ENCODE measurements around the gene NECTIN1. TPM values are rescaled to one million over a fixed set of nuclear protein-coding genes. Genes with fewer than 3 reads are reported as not detected.
A peak's percentile ranks its signal among the peaks of the same experiment; 100 is the strongest.

Gene NECTIN1
- total and polyA plus RNA-seq, 5 donors, result 5.2 to 14.5 (median 8.1) TPM

GRCh38 chr11:119619665-119620064 is 109.3 kb downstream of the NECTIN1 start:
- Histone ChIP-seq H3K27ac (ENCODE audit: low read length) (no peak overlapping the region), H3K4me1 (ENCODE audit: control insufficient read depth, insufficient read depth, low read length) (no peaks in the 10 kb centered on the region), H3K9me3 (ENCODE audit: control insufficient read depth, low read length) (no peaks in the 10 kb centered on the region), H3K4me3 (ENCODE audit: low read length) (no peak overlapping the region), H3K27me3 (ENCODE audit: control insufficient read depth, insufficient read depth) (no peaks in the 10 kb centered on the region)
- WGBS, result 67% methylated on average over 3 of the region's 3 CpGs
- DNase-seq (no peak), ATAC-seq (no peak)
- intact Hi-C loops (cut with DNase I), result no loop called here

- WGBS, result 47% methylated on average over 8 of the region's 8 CpGs
- no peak overlapping the region for H3K4me3 ChIP-seq (ENCODE audit: low read length)
- ATAC-seq (no peak), DNase-seq (peak in 2 of 3 donors; percentile 33 to 68)
- H3K27me3 ChIP-seq (ENCODE audit: control insufficient read depth, insufficient read depth), result no peaks in the 10 kb centered on the region
- no peaks in the 10 kb centered on the region for H3K4me1 ChIP-seq (ENCODE audit: control insufficient read depth, insufficient read depth, low read length)
- no peak overlapping the region for H3K27ac ChIP-seq (ENCODE audit: low read length)
- H3K9me3 ChIP-seq (ENCODE audit: control insufficient read depth, low read length), result no peaks in the 10 kb centered on the region
- intact Hi-C loops (cut with DNase I), result no loop called here
These were observed 110.6 kb downstream of the NECTIN1 start for GRCh38 chr11:119618208-119618909.

DNA sequence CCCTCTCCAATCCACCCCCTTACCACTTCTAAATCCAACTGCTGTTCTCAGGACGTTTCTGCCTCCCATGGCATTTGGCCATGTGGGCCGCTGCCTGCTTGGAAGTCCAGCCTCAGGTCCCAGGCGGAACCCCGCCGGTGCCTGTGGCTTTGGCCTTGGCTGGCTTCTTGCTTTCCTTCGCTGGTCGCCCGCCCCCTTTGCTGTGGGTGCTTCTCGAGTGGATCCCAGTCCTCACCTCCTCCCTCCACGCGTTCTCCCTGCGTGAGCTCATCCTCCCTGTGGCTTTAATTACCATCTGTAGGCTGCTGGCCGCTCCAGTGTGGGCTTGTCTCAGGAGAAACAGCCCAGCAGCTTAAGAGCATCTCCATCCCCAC is 111.7 kb downstream of the NECTIN1 start:
- H3K4me1 ChIP-seq (ENCODE audit: control insufficient read depth, insufficient read depth, low read length), result no peaks in the 10 kb centered on the region
- H3K27ac ChIP-seq (ENCODE audit: low read length), result no peak overlapping the region
- H3K9me3 ChIP-seq (ENCODE audit: control insufficient read depth, low read length), result no peaks in the 10 kb centered on the region
- H3K4me3 ChIP-seq (ENCODE audit: low read length), result no peak overlapping the region
- DNase-seq, result peak in 1 of 3 donors; percentile 60
- WGBS, result 60% methylated on average over 13 of the region's 13 CpGs
- intact Hi-C loops (cut with DNase I), result no loop called here
- H3K27me3 ChIP-seq (ENCODE audit: control insufficient read depth, insufficient read depth), result no peaks in the 10 kb centered on the region
- ATAC-seq, result no peak

DNA sequence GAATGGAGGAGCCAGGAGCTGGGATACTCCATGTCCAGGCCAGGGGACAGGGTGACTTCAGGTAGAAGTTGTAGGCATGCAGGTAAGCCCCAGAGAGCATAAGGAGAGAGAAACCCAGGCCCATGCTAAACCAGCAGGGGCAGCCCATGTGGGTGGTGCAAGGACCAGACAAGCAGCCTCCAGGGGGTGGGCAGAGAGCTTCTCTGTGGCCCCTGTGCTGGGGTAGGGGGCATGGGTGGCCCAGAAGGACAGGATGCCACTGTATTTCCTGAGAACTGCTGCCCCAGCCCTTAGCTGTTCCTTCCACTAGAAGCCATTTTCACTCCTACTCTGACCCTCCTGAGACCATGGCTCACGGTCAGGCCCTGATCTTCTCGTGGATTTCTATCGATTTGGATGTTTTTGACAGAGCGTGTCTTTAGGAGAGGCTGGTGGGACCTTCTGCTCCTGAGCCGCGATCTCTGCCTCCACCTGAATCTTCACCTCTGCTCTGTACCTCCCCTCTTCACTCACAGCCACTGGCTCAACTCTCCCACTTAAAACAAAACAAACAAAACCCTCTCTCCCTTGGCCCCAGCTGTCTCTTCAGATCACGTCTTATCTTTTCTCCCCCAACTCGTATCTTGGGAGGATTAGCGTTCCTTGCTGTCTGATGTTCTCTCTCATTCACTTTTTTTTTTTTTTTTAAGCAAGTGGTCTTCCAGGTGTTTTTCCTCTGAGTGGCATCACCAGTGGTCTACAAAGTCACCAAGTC is 112.2 kb downstream of the NECTIN1 start:
- Histone ChIP-seq H3K4me1 (ENCODE audit: control insufficient read depth, insufficient read depth, low read length) (no peaks in the 10 kb centered on the region), H3K4me3 (ENCODE audit: low read length) (no peak overlapping the region), H3K27ac (ENCODE audit: low read length) (no peak overlapping the region), H3K27me3 (ENCODE audit: control insufficient read depth, insufficient read depth) (no peaks in the 10 kb centered on the region), H3K9me3 (ENCODE audit: control insufficient read depth, low read length) (no peaks in the 10 kb centered on the region)
- 56% methylated on average over 9 of the region's 9 CpGs for WGBS
- intact Hi-C loops (cut with DNase I), result no loop called here
- DNase-seq (no peak), ATAC-seq (no peak)

GRCh38 chr11:119615882-119616196 is 113.2 kb downstream of the NECTIN1 start:
- Histone ChIP-seq H3K4me1 (ENCODE audit: control insufficient read depth, insufficient read depth, low read length) (no peaks in the 10 kb centered on the region), H3K27ac (ENCODE audit: low read length) (no peak overlapping the region), H3K4me3 (ENCODE audit: low read length) (no peak overlapping the region), H3K27me3 (ENCODE audit: control insufficient read depth, insufficient read depth) (no peaks in the 10 kb centered on the region), H3K9me3 (ENCODE audit: control insufficient read depth, low read length) (no peaks in the 10 kb centered on the region)
- DNase-seq (no peak), ATAC-seq (no peak)
- intact Hi-C loops (cut with DNase I), result no loop called here

- H3K9me3 ChIP-seq (ENCODE audit: control insufficient read depth, low read length), result no peaks in the 10 kb centered on the region
- no peak overlapping the region for H3K4me3 ChIP-seq (ENCODE audit: low read length)
- 76% methylated on average over 9 of the region's 9 CpGs for WGBS
- intact Hi-C loops (cut with DNase I), result no loop called here
- no peak overlapping the region for H3K27ac ChIP-seq (ENCODE audit: low read length)
- no peaks in the 10 kb centered on the region for H3K27me3 ChIP-seq (ENCODE audit: control insufficient read depth, insufficient read depth)
- no peak for DNase-seq
- no peaks in the 10 kb centered on the region for H3K4me1 ChIP-seq (ENCODE audit: control insufficient read depth, insufficient read depth, low read length)
- peak in 1 of 2 donors; percentile 34 for ATAC-seq
These were observed 113.8 kb downstream of the NECTIN1 start for GRCh38 chr11:119615003-119615881.

DNA sequence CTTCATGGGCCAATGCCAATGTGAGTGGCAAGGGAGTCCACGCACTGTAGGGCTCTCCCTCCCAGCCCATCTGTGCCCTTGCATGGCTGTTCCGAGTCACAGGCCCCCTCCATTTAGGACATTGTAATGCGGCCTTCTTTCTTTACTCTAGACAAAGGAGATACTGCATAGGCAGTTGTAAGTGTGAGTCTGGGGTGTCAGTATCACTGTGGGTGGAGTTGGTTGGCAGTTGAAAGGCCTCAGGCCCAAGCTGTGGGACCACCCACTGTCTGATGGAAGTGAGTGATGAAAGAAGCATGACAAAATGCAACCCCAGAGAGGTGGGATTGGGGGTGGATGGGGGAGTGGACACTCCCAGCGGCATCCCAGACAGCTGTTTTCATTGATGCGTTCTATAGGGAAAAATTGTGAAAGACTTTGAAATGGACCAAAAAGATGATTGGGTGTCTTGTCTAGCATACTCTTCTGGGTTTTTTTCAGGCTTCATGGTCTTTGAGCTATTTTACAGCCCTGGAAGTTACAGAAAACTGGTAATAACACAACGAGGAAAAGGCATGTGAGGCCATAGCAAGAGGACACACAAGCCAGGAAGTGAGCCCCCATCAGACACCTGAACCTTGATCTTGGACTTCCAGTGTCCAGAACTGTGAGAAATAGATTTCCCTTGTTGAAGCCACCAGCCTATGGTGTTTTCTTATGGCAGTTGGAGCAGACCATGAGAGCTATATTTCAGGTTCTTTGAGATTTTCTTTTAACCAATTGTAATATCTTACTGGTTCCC is 114.6 kb downstream of the NECTIN1 start:
- WGBS, result 77% methylated on average over 6 of the region's 6 CpGs
- Histone ChIP-seq H3K27ac (ENCODE audit: low read length) (no peak overlapping the region), H3K9me3 (ENCODE audit: control insufficient read depth, low read length) (no peaks in the 10 kb centered on the region), H3K4me3 (ENCODE audit: low read length) (no peak overlapping the region), H3K27me3 (ENCODE audit: control insufficient read depth, insufficient read depth) (no peaks in the 10 kb centered on the region), H3K4me1 (ENCODE audit: control insufficient read depth, insufficient read depth, low read length) (no peaks in the 10 kb centered on the region)
- no peak for ATAC-seq
- DNase-seq, result no peak
- intact Hi-C loops (cut with DNase I), result no loop called here

- ATAC-seq, result no peak
- H3K4me3 ChIP-seq (ENCODE audit: low read length), result no peak overlapping the region
- DNase-seq, result no peak
- H3K4me1 ChIP-seq (ENCODE audit: control insufficient read depth, insufficient read depth, low read length), result no peaks in the 10 kb centered on the region
- no peak overlapping the region for H3K27ac ChIP-seq (ENCODE audit: low read length)
- H3K27me3 ChIP-seq (ENCODE audit: control insufficient read depth, insufficient read depth), result no peaks in the 10 kb centered on the region
- no peaks in the 10 kb centered on the region for H3K9me3 ChIP-seq (ENCODE audit: control insufficient read depth, low read length)
- WGBS, result 61% methylated on average over 6 of the region's 6 CpGs
- intact Hi-C loops (cut with DNase I), result no loop called here
These were observed 116.2 kb downstream of the NECTIN1 start for GRCh38 chr11:119612814-119613213.

DNA sequence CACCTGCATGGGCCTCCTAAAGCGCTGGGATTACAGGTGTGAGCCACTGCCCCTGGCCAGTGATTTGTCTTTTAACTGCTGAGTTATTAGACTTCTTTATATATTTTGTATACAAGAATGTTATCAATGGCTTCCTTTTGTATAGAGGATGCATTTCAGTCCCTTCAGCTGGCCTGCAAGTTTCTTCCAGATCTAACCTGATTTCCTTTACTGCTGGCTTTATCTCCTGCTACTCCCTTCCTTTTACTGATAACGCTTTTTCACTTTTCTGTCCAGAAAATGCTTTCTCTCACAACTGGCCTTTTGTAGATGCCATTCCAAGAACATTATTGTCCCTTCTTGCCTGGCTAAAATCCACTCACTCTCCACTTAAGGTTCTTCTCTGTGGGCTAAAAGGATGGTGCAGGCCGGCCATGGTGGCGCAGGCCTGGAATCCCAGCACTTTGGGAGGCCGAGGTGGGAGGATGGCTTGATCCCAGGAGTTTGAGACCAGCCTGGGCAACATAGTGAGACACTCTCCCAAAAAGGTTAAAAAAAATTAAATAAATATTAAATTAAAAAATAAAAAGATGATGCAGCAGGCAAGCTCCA is 118.1 kb downstream of the NECTIN1 start:
- intact Hi-C loops (cut with DNase I), result no loop called here
- no peak for ATAC-seq

GRCh38 chr11:119608781-119609180 is 120.2 kb downstream of the NECTIN1 start:
- DNase-seq (no peak), ATAC-seq (no peak)
- H3K4me1 ChIP-seq (ENCODE audit: control insufficient read depth, insufficient read depth, low read length), result no peaks in the 10 kb centered on the region
- no peak overlapping the region for H3K27ac ChIP-seq (ENCODE audit: low read length)
- intact Hi-C loops (cut with DNase I), result no loop called here
- no peaks in the 10 kb centered on the region for H3K27me3 ChIP-seq (ENCODE audit: control insufficient read depth, insufficient read depth)
- 64% methylated on average over 4 of the region's 4 CpGs for WGBS
- H3K9me3 ChIP-seq (ENCODE audit: control insufficient read depth, low read length), result no peaks in the 10 kb centered on the region
- no peak overlapping the region for H3K4me3 ChIP-seq (ENCODE audit: low read length)

More for the DNA sequence above, 118.1 kb downstream of the NECTIN1 start:
- no peaks in the 10 kb centered on the region for H3K9me3 ChIP-seq (ENCODE audit: control insufficient read depth, low read length)
- H3K27me3 ChIP-seq (ENCODE audit: control insufficient read depth, insufficient read depth), result no peaks in the 10 kb centered on the region
- DNase-seq, result no peak
- no peak overlapping the region for H3K4me3 ChIP-seq (ENCODE audit: low read length)
- no peaks in the 10 kb centered on the region for H3K4me1 ChIP-seq (ENCODE audit: control insufficient read depth, insufficient read depth, low read length)
- H3K27ac ChIP-seq (ENCODE audit: low read length), result no peak overlapping the region
- 88% methylated on average over 5 of the region's 5 CpGs for WGBS
